Measurements from ENCODE around the gene SCD5.

DNA sequence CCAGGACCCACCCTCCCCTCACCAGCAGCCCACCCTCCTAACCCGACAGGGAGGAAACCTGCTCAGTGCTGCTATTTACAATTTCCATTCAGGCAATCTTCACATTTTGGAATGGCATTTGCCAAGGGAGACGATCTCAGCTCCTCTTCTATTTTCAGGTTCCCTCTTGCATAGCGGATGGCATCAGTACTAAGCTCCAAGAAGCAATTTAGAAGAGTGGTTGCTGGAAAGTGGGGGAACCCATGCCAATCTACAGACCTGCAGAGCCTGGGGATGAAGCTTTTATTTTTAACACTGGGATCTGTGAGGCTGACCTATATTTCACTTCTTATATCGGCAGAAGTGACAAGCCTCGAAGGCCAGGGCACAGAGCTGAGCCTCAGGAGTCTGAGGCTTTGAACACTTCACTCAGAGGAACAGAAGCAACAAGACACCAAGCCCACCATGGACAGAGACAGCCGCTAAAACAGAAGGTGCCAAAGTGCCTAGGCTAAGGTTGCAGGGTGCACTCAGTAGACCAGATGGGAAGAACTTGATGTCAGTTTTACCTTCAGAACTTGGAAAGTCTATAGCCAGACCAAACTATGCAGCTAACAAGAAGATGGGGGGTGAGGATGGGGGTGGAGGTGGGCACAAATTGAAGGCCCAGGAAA lies 44.0 kb downstream of the SCD5 start:
- TF ChIP-seq, protein P1, sequence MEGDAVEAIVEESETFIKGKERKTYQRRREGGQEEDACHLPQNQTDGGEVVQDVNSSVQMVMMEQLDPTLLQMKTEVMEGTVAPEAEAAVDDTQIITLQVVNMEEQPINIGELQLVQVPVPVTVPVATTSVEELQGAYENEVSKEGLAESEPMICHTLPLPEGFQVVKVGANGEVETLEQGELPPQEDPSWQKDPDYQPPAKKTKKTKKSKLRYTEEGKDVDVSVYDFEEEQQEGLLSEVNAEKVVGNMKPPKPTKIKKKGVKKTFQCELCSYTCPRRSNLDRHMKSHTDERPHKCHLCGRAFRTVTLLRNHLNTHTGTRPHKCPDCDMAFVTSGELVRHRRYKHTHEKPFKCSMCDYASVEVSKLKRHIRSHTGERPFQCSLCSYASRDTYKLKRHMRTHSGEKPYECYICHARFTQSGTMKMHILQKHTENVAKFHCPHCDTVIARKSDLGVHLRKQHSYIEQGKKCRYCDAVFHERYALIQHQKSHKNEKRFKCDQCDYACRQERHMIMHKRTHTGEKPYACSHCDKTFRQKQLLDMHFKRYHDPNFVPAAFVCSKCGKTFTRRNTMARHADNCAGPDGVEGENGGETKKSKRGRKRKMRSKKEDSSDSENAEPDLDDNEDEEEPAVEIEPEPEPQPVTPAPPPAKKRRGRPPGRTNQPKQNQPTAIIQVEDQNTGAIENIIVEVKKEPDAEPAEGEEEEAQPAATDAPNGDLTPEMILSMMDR (IDR thresholded peaks at IDR 0.05; ENCODE audit: insufficient read depth, low read length), result no peak
- no peak for TF ChIP-seq SPI1 (IDR thresholded peaks at IDR 0.05; ENCODE audit: borderline replicate concordance, low read depth)
- TF ChIP-seq, protein P2, sequence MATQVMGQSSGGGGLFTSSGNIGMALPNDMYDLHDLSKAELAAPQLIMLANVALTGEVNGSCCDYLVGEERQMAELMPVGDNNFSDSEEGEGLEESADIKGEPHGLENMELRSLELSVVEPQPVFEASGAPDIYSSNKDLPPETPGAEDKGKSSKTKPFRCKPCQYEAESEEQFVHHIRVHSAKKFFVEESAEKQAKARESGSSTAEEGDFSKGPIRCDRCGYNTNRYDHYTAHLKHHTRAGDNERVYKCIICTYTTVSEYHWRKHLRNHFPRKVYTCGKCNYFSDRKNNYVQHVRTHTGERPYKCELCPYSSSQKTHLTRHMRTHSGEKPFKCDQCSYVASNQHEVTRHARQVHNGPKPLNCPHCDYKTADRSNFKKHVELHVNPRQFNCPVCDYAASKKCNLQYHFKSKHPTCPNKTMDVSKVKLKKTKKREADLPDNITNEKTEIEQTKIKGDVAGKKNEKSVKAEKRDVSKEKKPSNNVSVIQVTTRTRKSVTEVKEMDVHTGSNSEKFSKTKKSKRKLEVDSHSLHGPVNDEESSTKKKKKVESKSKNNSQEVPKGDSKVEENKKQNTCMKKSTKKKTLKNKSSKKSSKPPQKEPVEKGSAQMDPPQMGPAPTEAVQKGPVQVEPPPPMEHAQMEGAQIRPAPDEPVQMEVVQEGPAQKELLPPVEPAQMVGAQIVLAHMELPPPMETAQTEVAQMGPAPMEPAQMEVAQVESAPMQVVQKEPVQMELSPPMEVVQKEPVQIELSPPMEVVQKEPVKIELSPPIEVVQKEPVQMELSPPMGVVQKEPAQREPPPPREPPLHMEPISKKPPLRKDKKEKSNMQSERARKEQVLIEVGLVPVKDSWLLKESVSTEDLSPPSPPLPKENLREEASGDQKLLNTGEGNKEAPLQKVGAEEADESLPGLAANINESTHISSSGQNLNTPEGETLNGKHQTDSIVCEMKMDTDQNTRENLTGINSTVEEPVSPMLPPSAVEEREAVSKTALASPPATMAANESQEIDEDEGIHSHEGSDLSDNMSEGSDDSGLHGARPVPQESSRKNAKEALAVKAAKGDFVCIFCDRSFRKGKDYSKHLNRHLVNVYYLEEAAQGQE (IDR thresholded peaks at IDR 0.05; ENCODE audit: insufficient replicate concordance, low read depth), result peak; percentile 27
- TF ChIP-seq POLR2AphosphoS5 (IDR thresholded peaks at IDR 0.05; ENCODE audit: low read depth), result no peak

Data from HL-60 (cell line).